ENCODE data around the gene GLI2.

DNA sequence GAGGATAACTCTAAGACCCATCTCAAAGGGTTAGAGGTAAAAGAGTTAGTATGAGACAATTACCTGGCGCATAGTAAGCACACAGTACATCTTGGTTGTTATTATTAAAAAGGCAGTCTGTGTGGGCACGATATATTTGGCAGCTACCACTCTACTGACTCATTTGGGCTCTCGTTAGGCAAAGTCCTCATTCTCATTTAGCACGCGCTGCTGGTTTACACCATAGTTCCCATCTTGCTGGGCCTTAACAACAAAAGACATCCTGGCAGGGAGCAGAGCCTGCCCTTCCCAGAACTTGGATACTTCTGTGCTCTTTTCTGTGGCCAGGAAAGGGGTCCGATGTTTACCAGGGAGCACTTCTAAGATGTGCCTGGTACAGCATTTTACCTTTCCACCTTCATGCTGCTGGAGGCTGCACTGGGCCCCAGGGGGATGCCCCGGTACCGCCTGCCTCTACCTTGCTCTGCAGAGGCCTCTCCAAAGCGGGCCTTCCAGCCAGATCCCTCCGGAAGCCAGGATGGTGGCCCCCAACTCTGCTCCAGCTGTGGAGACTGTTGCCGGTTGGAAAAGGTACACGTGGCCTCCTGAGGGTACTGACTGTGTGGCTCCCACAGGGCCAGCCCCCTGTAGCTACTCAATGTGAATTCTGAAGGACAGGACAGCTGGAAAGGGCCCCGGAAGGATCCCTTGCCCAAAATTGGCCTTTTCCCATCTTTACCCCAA, 15.0 kb downstream of the GLI2 start:
- TF ChIP-seq, protein P1, sequence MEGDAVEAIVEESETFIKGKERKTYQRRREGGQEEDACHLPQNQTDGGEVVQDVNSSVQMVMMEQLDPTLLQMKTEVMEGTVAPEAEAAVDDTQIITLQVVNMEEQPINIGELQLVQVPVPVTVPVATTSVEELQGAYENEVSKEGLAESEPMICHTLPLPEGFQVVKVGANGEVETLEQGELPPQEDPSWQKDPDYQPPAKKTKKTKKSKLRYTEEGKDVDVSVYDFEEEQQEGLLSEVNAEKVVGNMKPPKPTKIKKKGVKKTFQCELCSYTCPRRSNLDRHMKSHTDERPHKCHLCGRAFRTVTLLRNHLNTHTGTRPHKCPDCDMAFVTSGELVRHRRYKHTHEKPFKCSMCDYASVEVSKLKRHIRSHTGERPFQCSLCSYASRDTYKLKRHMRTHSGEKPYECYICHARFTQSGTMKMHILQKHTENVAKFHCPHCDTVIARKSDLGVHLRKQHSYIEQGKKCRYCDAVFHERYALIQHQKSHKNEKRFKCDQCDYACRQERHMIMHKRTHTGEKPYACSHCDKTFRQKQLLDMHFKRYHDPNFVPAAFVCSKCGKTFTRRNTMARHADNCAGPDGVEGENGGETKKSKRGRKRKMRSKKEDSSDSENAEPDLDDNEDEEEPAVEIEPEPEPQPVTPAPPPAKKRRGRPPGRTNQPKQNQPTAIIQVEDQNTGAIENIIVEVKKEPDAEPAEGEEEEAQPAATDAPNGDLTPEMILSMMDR (IDR thresholded peaks at IDR 0.05 in 2 of 3, conservative IDR thresholded peaks at IDR 0.05 in 1 of 3; ENCODE audit: borderline replicate concordance in 1 of 3, insufficient read depth in 1 of 3, low read depth in 2 of 3, low read length in 2 of 3): no peak
- TF ChIP-seq POLR2A (IDR thresholded peaks at IDR 0.05; ENCODE audit: borderline replicate concordance, extremely low read depth, insufficient read depth, insufficient read length) (no peak), ELF1 (IDR thresholded peaks at IDR 0.05; ENCODE audit: borderline replicate concordance, low read depth) (no peak), YY1 (IDR thresholded peaks at IDR 0.05; ENCODE audit: extremely low read depth, insufficient replicate concordance, low read depth, low read length) (no peak), EZH2 (IDR thresholded peaks at IDR 0.05) (no peak), CEBPB (IDR thresholded peaks at IDR 0.05; ENCODE audit: low read depth) (no peak), CBX3 (IDR thresholded peaks at IDR 0.05; ENCODE audit: low read depth) (no peak), POLR2AphosphoS5 (IDR thresholded peaks at IDR 0.05; ENCODE audit: low read depth, low read length) (no peak), SIN3A (IDR thresholded peaks at IDR 0.05; ENCODE audit: low read depth) (no peak), ZNF274 (IDR thresholded peaks at IDR 0.05; ENCODE audit: low read depth, low read length) (no peak)
- TF ChIP-seq, protein P2, sequence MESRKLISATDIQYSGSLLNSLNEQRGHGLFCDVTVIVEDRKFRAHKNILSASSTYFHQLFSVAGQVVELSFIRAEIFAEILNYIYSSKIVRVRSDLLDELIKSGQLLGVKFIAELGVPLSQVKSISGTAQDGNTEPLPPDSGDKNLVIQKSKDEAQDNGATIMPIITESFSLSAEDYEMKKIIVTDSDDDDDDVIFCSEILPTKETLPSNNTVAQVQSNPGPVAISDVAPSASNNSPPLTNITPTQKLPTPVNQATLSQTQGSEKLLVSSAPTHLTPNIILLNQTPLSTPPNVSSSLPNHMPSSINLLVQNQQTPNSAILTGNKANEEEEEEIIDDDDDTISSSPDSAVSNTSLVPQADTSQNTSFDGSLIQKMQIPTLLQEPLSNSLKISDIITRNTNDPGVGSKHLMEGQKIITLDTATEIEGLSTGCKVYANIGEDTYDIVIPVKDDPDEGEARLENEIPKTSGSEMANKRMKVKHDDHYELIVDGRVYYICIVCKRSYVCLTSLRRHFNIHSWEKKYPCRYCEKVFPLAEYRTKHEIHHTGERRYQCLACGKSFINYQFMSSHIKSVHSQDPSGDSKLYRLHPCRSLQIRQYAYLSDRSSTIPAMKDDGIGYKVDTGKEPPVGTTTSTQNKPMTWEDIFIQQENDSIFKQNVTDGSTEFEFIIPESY (IDR thresholded peaks at IDR 0.05; ENCODE audit: extremely low read depth, insufficient replicate concordance, low read length): no peak
- TF ChIP-seq, protein P3, sequence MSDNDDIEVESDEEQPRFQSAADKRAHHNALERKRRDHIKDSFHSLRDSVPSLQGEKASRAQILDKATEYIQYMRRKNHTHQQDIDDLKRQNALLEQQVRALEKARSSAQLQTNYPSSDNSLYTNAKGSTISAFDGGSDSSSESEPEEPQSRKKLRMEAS (IDR thresholded peaks at IDR 0.05): no peak
- TF ChIP-seq, protein P4, sequence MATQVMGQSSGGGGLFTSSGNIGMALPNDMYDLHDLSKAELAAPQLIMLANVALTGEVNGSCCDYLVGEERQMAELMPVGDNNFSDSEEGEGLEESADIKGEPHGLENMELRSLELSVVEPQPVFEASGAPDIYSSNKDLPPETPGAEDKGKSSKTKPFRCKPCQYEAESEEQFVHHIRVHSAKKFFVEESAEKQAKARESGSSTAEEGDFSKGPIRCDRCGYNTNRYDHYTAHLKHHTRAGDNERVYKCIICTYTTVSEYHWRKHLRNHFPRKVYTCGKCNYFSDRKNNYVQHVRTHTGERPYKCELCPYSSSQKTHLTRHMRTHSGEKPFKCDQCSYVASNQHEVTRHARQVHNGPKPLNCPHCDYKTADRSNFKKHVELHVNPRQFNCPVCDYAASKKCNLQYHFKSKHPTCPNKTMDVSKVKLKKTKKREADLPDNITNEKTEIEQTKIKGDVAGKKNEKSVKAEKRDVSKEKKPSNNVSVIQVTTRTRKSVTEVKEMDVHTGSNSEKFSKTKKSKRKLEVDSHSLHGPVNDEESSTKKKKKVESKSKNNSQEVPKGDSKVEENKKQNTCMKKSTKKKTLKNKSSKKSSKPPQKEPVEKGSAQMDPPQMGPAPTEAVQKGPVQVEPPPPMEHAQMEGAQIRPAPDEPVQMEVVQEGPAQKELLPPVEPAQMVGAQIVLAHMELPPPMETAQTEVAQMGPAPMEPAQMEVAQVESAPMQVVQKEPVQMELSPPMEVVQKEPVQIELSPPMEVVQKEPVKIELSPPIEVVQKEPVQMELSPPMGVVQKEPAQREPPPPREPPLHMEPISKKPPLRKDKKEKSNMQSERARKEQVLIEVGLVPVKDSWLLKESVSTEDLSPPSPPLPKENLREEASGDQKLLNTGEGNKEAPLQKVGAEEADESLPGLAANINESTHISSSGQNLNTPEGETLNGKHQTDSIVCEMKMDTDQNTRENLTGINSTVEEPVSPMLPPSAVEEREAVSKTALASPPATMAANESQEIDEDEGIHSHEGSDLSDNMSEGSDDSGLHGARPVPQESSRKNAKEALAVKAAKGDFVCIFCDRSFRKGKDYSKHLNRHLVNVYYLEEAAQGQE (IDR thresholded peaks at IDR 0.05; ENCODE audit: low read depth): no peak

Data from HCT116 (cell line).